OCI-LY7 (cell line): ENCODE results near the gene WNK2. TPM values are rescaled to one million over a fixed set of nuclear protein-coding genes. Genes with fewer than 3 reads are reported as not detected.
A peak's percentile ranks its signal among the peaks of the same experiment; 100 is the strongest.

Experiments
- BruUV-seq: library from RNA; stranded (reverse); fragments of 400-500 nt; replicated peaks from 2 replicates; lab custom pipeline; 2021; lab: Mats Ljungman, UMichigan
- CTCF ChIA-PET: fragments of 300-600 bp; sonication (Branson Sonifier 250); formaldehyde crosslinking; loops from one replicate; lab custom pipeline; 2022; ENCODE audit warnings: antibody characterized with exemption; ENCODE audit not compliant: unreplicated experiment; lab: Charles Lee
- POLR2A ChIA-PET: fragments of 300-600 bp; sonication (Branson Sonifier 250); formaldehyde crosslinking; loops from one replicate; lab custom pipeline; 2022; ENCODE audit warnings: antibody characterized with exemption; lab: Charles Lee
- DNase-seq: peaks from one replicate; pipeline ENCODE4 v3.0.0-alpha.2; 2015; ENCODE audit warnings: low spot score
- H2AFZ ChIP-seq: fragments of 200-600 bp; sonication (generic), shearing (Covaris generic); 2 replicates; pipeline ENCODE4 v1.6.1; 2014; ENCODE audit warnings: mild to moderate bottlenecking, antibody characterized with exemption, low read length, moderate library complexity
- H3K27ac ChIP-seq: fragments of 200-600 bp; sonication (generic); 2 replicates; pipeline ENCODE4 v1.5.1; 2014; ENCODE audit warnings: mixed run types, low read depth, mild to moderate bottlenecking, moderate library complexity, low read length, inconsistent platforms; ENCODE audit not compliant: poor library complexity, severe bottlenecking
- H3K36me3 ChIP-seq: fragments of 200-600 bp; sonication (generic); 2 replicates; pipeline ENCODE4 v1.6.1; 2014; ENCODE audit warnings: mild to moderate bottlenecking, antibody characterized with exemption, low read length, moderate library complexity, mixed read lengths; ENCODE audit not compliant: insufficient read depth
- H3K4me1 ChIP-seq: fragments of 200-600 bp; sonication (generic); 2 replicates; pipeline ENCODE4 v1.5.1; 2014; ENCODE audit warnings: mild to moderate bottlenecking, low read length; ENCODE audit not compliant: insufficient read depth, poor library complexity, severe bottlenecking
- H3K4me2 ChIP-seq: fragments of 200-600 bp; sonication (generic); 2 replicates; pipeline ENCODE4 v1.6.1; 2014; ENCODE audit warnings: mild to moderate bottlenecking, low read length
- H3K4me3 ChIP-seq: fragments of 200-600 bp; sonication (generic); 2 replicates; pipeline ENCODE4 v1.5.1; 2014; ENCODE audit warnings: mild to moderate bottlenecking, low read depth, low read length; ENCODE audit not compliant: poor library complexity, severe bottlenecking
- H3K79me2 ChIP-seq: fragments of 200-600 bp; sonication (generic); 2 replicates; pipeline ENCODE4 v1.6.1; 2016; ENCODE audit warnings: low read depth, mild to moderate bottlenecking, low read length, moderate library complexity, mixed read lengths; ENCODE audit not compliant: insufficient read depth
- H3K9me2 ChIP-seq: fragments of 200-600 bp; sonication (generic); 2 replicates; pipeline ENCODE4 v1.6.1; 2016; ENCODE audit warnings: mild to moderate bottlenecking, low read length, mixed read lengths; ENCODE audit not compliant: insufficient read depth
- H3K9me3 ChIP-seq: fragments of 200-600 bp; sonication (generic); 2 replicates; pipeline ENCODE4 v1.6.1; 2014; ENCODE audit warnings: mild to moderate bottlenecking, mixed run types, low read length, mixed read lengths
- H4K20me1 ChIP-seq: fragments of 200-600 bp; sonication (generic); 2 replicates; pipeline ENCODE4 v1.6.1; 2014; ENCODE audit warnings: mild to moderate bottlenecking, antibody characterized with exemption, low read length, moderate library complexity, mixed read lengths; ENCODE audit not compliant: insufficient read depth
- EZH2phosphoT487 ChIP-seq: fragments of 200-600 bp; sonication (generic); IDR thresholded peaks from 2 replicates; pipeline ENCODE4 v1.6.1; 2018; ENCODE audit warnings: low read depth, borderline replicate concordance, mild to moderate bottlenecking, mixed run types, antibody characterized with exemption, low read length, moderate library complexity, mixed read lengths
- intact Hi-C: fragments of 100-400 bp; cut with micrococcal nuclease; formaldehyde crosslinking; loops from one replicate; pipeline ENCODE4 v1.10.0; 2022; ENCODE audit not compliant: unreplicated experiment
- total RNA-seq, 2 experiments: library from RNA; depleted of rRNA in 1 of 2; stranded (reverse); fragments of >200 nt in 1 of 2; shearing (Covaris generic) in 1 of 2; gene quantifications; 2 replicates each; pipeline ENCODE4 v1.2.3, GENCODE V29; 2014 to 2022
- TF ChIP-seq, protein P1 (sequence below): fragments of 200-600 bp; sonication (generic); conservative IDR thresholded peaks from 2 replicates; pipeline ENCODE4 v1.5.1; 2014; ENCODE audit warnings: mild to moderate bottlenecking, antibody characterized with exemption, low read length, moderate library complexity, mixed read lengths

WNK2 gene
- total RNA-seq, 2 experiments from 2014 or later = 142 to 194 TPM

DNA sequence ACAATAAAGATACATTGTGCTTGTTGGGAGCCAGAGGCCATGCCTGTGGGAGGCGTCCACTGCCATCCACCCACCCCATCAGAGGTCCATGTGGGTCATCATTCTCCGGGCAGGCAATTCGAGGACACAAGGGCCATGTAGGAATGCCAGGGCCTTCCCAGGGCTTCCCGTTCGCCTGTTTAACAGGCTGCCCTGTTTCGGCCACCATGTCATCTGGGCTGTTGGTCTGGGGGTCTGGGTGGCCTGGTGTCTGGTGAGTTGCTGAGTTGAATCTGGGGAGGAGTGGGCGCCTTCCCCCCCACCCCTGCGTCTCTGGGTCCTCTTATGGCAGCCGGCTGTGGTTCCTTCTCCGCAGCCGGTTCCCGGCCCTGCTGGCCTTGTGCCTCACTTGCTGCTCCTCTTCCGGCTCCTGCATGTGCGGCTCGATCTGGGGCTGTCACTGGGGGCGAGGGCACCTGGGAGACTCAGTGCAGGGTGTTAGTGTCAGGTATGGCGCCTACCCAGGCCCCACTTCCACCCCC, 117.4 kb downstream of the WNK2 start:
- H3K4me2 ChIP-seq = peak overlapping the region; percentile 22; the same call in 1 of the 2 replicates
- no TSS peak for BruUV-seq

DNA sequence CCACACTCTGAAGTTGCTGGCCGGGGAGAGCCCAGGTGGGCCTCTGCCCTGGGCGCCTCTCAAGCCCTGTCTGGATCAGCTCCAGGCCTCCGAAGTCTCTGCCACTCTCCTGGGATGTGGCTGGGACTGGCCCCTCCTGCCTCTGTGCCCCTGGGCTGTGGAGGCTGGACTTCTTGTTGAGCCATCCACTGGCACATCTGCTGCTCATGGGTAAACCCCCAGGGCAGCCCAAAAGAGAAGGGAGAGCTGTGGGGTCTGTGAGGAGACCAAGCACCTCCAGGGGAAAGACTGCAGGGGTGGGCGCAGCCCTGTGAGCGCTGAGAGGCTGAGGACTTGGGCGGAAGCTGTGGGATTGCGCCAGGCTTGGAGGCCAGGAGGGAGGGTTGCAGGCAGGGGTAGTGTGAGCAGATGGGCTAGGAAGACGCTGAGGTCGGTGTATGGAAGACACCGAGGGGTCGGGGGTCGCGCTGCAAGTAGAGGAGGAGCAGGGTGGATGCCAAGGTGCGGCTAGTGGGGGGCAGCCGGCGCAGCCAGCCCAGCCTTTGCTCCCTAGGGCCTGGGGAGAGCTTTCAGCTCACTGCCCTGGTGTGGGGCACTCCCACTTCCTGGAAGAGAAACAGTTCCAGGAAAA, 118.1 kb downstream of the WNK2 start:
- peak overlapping the region; percentile 22; the same call in 1 of the 2 replicates for H3K4me2 ChIP-seq
- no peaks in the 10 kb centered on the region for H3K9me3 ChIP-seq
- no peaks in the 10 kb centered on the region for H3K9me2 ChIP-seq
- peaks cover 27% of the 10 kb centered on the region for H3K36me3 ChIP-seq
- ChIA-PET CTCF (interaction anchor here (0.8 to 2.2 kb wide), 8 partner anchors 10 to 243 kb away, joined by 3 to 15 read pairs (median 4); no protein-coding TSS in a partner anchor), POLR2A (interaction anchor here (0.7 to 2.5 kb wide), 7 partner anchors 12 to 127 kb away, joined by 3 to 6 read pairs (median 5); no protein-coding TSS in a partner anchor)
- no peak for TF ChIP-seq EZH2phosphoT487
- TF ChIP-seq, protein P1, sequence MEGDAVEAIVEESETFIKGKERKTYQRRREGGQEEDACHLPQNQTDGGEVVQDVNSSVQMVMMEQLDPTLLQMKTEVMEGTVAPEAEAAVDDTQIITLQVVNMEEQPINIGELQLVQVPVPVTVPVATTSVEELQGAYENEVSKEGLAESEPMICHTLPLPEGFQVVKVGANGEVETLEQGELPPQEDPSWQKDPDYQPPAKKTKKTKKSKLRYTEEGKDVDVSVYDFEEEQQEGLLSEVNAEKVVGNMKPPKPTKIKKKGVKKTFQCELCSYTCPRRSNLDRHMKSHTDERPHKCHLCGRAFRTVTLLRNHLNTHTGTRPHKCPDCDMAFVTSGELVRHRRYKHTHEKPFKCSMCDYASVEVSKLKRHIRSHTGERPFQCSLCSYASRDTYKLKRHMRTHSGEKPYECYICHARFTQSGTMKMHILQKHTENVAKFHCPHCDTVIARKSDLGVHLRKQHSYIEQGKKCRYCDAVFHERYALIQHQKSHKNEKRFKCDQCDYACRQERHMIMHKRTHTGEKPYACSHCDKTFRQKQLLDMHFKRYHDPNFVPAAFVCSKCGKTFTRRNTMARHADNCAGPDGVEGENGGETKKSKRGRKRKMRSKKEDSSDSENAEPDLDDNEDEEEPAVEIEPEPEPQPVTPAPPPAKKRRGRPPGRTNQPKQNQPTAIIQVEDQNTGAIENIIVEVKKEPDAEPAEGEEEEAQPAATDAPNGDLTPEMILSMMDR = no peak
- H3K4me3 ChIP-seq = no peak overlapping the region
- intact Hi-C loops = loop anchor here (1.0 kb wide), 4 partner anchors 37 to 193 kb away; no protein-coding TSS in a partner anchor
- H4K20me1 ChIP-seq = no peaks in the 10 kb centered on the region
- peak overlapping the region; percentile 61 for H3K27ac ChIP-seq
- no TSS peak for BruUV-seq
- no peak overlapping the region; the same call in 1 of the 2 replicates for H2AFZ ChIP-seq
- H3K4me1 ChIP-seq = peaks cover 59% of the 10 kb centered on the region
- no peaks in the 10 kb centered on the region for H3K79me2 ChIP-seq
- no peak for DNase-seq

More for the DNA sequence above, 117.4 kb downstream of the WNK2 start:
- POLR2A ChIA-PET = interaction anchor here (2.5 kb wide), 1 partner anchor 40 kb away, joined by 6 read pairs; no protein-coding TSS in a partner anchor
- Histone ChIP-seq H4K20me1 (no peaks in the 10 kb centered on the region), H3K9me3 (no peaks in the 10 kb centered on the region), H3K79me2 (no peaks in the 10 kb centered on the region), H3K36me3 (peaks cover 27% of the 10 kb centered on the region), H3K9me2 (no peaks in the 10 kb centered on the region), H3K4me1 (peaks cover 66% of the 10 kb centered on the region), H3K27ac (peak overlapping the region; percentile 61), H2AFZ (no peak overlapping the region), H3K4me3 (no peak overlapping the region)
- intact Hi-C loops = no loop called here
- CTCF ChIA-PET = interaction anchor here (1.7 to 2.2 kb wide), 2 partner anchors 40 to 137 kb away, joined by 5 to 15 read pairs; no protein-coding TSS in a partner anchor
- TF ChIP-seq, protein P1 = no peak; the same call in 1 of the 2 replicates
- TF ChIP-seq EZH2phosphoT487 = no peak
- DNase-seq = peak; percentile 36
